CD4-positive, alpha-beta T cell (primary cell): ENCODE results near the gene NUP210L. TPM values are rescaled to one million over a fixed set of nuclear protein-coding genes. Genes with fewer than 3 reads are reported as not detected.

Experiments used
- ATAC-seq: fragments of 200-7000 bp; cut with Tn5 transposase; one replicate; pipeline ENCODE4 v1.10.0; 2022; ENCODE audit warnings: mild to moderate bottlenecking; ENCODE audit not compliant: poor library complexity
- CTCF ChIA-PET: fragments of 350-600 bp; sonication (Branson Sonifier 250); formaldehyde crosslinking; loops from one replicate; lab custom pipeline; 2021; ENCODE audit warnings: antibody characterized with exemption, inconsistent platforms; lab: Charles Lee
- POLR2A ChIA-PET: fragments of 350-600 bp; sonication (Branson Sonifier 250); formaldehyde crosslinking; loops from one replicate; lab custom pipeline; 2021; ENCODE audit warnings: antibody characterized with exemption, inconsistent platforms; lab: Charles Lee
- DNase-seq, 14 experiments: peaks; one replicate each; pipeline ENCODE4 v3.0.0-alpha.2; 2013 to 2020; ENCODE audit warnings: mixed read lengths in 2 of 14
- H3K27ac ChIP-seq, 2 donors: one replicate each; pipeline versions ENCODE4 v1.5.1 to v1.7.0; 2013; ENCODE audit warnings: low read length in 2 of 2, low read depth in 1 of 2, mild to moderate bottlenecking in 1 of 2
- H3K27me3 ChIP-seq, 2 experiments: 1 replicate in 1 of 2; 2 replicates in 1 of 2; pipeline versions ENCODE4 v1.6.1 to v1.7.0; 2013; ENCODE audit warnings: low read length in 2 of 2, control low read depth in 1 of 2, mild to moderate bottlenecking in 1 of 2, moderate library complexity in 1 of 2; ENCODE audit not compliant: insufficient read depth in 2 of 2, control insufficient read depth in 1 of 2
- H3K36me3 ChIP-seq: one replicate; pipeline ENCODE4 v1.6.1; 2013; ENCODE audit warnings: low read length, control low read depth; ENCODE audit not compliant: insufficient read depth
- H3K4me1 ChIP-seq: one replicate; pipeline ENCODE4 v1.6.1; 2013; ENCODE audit warnings: low read length, control low read depth; ENCODE audit not compliant: insufficient read depth
- H3K4me3 ChIP-seq: one replicate; pipeline ENCODE4 v1.5.1; 2013; ENCODE audit warnings: mild to moderate bottlenecking, low read length, moderate library complexity
- H3K9me3 ChIP-seq, 2 experiments: 1 replicate in 1 of 2; 2 replicates in 1 of 2; pipeline versions ENCODE4 v1.6.1 to v1.7.0; 2013; ENCODE audit warnings: low read length in 2 of 2, mild to moderate bottlenecking in 2 of 2, control low read depth in 1 of 2, moderate library complexity in 1 of 2; ENCODE audit not compliant: control insufficient read depth in 1 of 2, insufficient read depth in 1 of 2
- H3K27ac Mint-ChIP-seq: one replicate; pipeline ENCODE4 v1.8.0; 2020; ENCODE audit warnings: mixed read lengths
- H3K27me3 Mint-ChIP-seq: one replicate; pipeline ENCODE4 v1.8.0; 2021; ENCODE audit warnings: mixed read lengths
- H3K36me3 Mint-ChIP-seq: one replicate; pipeline ENCODE4 v1.8.0; 2021; ENCODE audit warnings: low read depth, mixed read lengths
- H3K4me1 Mint-ChIP-seq: one replicate; pipeline ENCODE4 v1.8.0; 2021; ENCODE audit warnings: low read depth, mixed read lengths
- H3K4me3 Mint-ChIP-seq: one replicate; pipeline ENCODE4 v1.8.0; 2020; ENCODE audit warnings: mild to moderate bottlenecking, mixed read lengths
- H3K9me3 Mint-ChIP-seq: one replicate; pipeline ENCODE4 v1.8.0; 2020; ENCODE audit warnings: mixed read lengths
- intact Hi-C, 2 experiments: fragments of 100-400 bp; cut with DNase I in 1 of 2; cut with micrococcal nuclease in 1 of 2; formaldehyde crosslinking; loops; one replicate each; pipeline versions ENCODE4 v1.15.1 to v1.9.0; 2023 to 2025; cut with DNase I, micrococcal nuclease
- microRNA-seq: library from miRNA; unstranded; fragments of <30 nt; microRNA quantifications from one replicate; pipeline ENCODE4 v1.2.0, GENCODE V29; 2021; ENCODE audit warnings: borderline microRNAs expressed, borderline replicate concordance
- total RNA-seq, 174 experiments: library from RNA in 2 of 174; stranded (reverse) in 2 of 174; gene quantifications; one replicate each; pipeline ENCODE4 v1.2.3 and lab custom pipeline; 2021 to 2026
- TF ChIP-seq, protein P1 (sequence below): fragments of 200-600 bp; IDR thresholded peaks from one replicate; pipeline ENCODE4 v1.8.0; 2022; ENCODE audit warnings: antibody characterized with exemption, mild to moderate bottlenecking

The NUP210L gene
- total RNA-seq, 2 experiments from 2014 or later, result 0.03 to 0.08 TPM

GRCh38 chr1:153944005-153944826 is 210.7 kb downstream of the NUP210L start:
- Mint-ChIP-seq H3K4me1 (peaks cover 41% of the 10 kb centered on the region), H3K27ac (peak overlapping the region; percentile 86), H3K4me3 (peak overlapping the region; percentile 89), H3K36me3 (peaks cover 83% of the 10 kb centered on the region), H3K27me3 (no peaks in the 10 kb centered on the region), H3K9me3 (no peaks in the 10 kb centered on the region)
- CTCF ChIA-PET, result interaction anchor here (0.9 to 3.5 kb wide), 10 partner anchors 14 to 147 kb away, joined by 3 to 31 read pairs (median 6); partner anchors contain the start of genes CREB3L4, CRTC2, GATAD2B and RAB13
- H3K9me3 ChIP-seq, result no peaks in the 10 kb centered on the region
- H3K27ac ChIP-seq, result peak overlapping the region; percentile 92 to 94
- H3K4me3 ChIP-seq, result peak overlapping the region; percentile 84
- peaks cover 60% of the 10 kb centered on the region for H3K4me1 ChIP-seq
- POLR2A ChIA-PET, result interaction anchor here (0.9 to 5.0 kb wide), 17 partner anchors 10 to 276 kb away, joined by 3 to 143 read pairs (median 12); partner anchors contain the start of genes CREB3L4, CRTC2, GATAD2B and INTS3
- ATAC-seq (no peak), DNase-seq (peak in 3 of 14 experiments; percentile 25 to 50 (median 49))
- intact Hi-C loops, result loop anchor here in 1 of 2 experiments (2.0 kb wide), 1 partner anchor 123 kb away; no protein-coding TSS in a partner anchor
- H3K36me3 ChIP-seq, result peaks cover 67% of the 10 kb centered on the region
- H3K27me3 ChIP-seq, result no peaks in the 10 kb centered on the region
- TF ChIP-seq, protein P1, sequence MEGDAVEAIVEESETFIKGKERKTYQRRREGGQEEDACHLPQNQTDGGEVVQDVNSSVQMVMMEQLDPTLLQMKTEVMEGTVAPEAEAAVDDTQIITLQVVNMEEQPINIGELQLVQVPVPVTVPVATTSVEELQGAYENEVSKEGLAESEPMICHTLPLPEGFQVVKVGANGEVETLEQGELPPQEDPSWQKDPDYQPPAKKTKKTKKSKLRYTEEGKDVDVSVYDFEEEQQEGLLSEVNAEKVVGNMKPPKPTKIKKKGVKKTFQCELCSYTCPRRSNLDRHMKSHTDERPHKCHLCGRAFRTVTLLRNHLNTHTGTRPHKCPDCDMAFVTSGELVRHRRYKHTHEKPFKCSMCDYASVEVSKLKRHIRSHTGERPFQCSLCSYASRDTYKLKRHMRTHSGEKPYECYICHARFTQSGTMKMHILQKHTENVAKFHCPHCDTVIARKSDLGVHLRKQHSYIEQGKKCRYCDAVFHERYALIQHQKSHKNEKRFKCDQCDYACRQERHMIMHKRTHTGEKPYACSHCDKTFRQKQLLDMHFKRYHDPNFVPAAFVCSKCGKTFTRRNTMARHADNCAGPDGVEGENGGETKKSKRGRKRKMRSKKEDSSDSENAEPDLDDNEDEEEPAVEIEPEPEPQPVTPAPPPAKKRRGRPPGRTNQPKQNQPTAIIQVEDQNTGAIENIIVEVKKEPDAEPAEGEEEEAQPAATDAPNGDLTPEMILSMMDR, result no peak

- peak overlapping the region; percentile 9 to 15 for H3K27ac ChIP-seq
- TF ChIP-seq, protein P1, result no peak
- peak overlapping the region; percentile 54 for H3K4me3 Mint-ChIP-seq
Observed at GRCh38 chr1:153942766-153943549, 211.9 kb downstream of the NUP210L start.

More at GRCh38 chr1:153942766-153943549, 211.9 kb downstream of the NUP210L start:
- ChIA-PET POLR2A (interaction anchor here (1.2 to 5.0 kb wide), 6 partner anchors 9 to 34 kb away, joined by 4 to 143 read pairs (median 60); partner anchors contain the start of genes CREB3L4, CRTC2, GATAD2B and JTB), CTCF (interaction anchor here (0.6 to 1.1 kb wide), 2 partner anchors 43 to 1799 kb away, joined by 3 to 4 read pairs; partner anchors contain the start of gene RAB13)
- H3K27me3 Mint-ChIP-seq, result no peaks in the 10 kb centered on the region
- no peaks in the 10 kb centered on the region for H3K9me3 ChIP-seq
- no peak overlapping the region for H3K4me3 ChIP-seq
- no peaks in the 10 kb centered on the region for H3K9me3 Mint-ChIP-seq
- intact Hi-C loops, result no loop called here
- peaks cover 61% of the 10 kb centered on the region for H3K36me3 ChIP-seq
- no peaks in the 10 kb centered on the region for H3K27me3 ChIP-seq
- H3K36me3 Mint-ChIP-seq, result peaks cover 83% of the 10 kb centered on the region
- peaks cover 60% of the 10 kb centered on the region for H3K4me1 ChIP-seq
- H3K27ac Mint-ChIP-seq, result peak overlapping the region; percentile 86
- H3K4me1 Mint-ChIP-seq, result peaks cover 41% of the 10 kb centered on the region
- DNase-seq, result no peak
- no peak for ATAC-seq

Small RNA genes within 50 kb of the gene (microRNA-seq; reads per million reads assigned to microRNA genes)
- 13.4 reads per million, percentile 45 among the genes with 10 or more reads in this experiment for gene MIR190B
- gene MIR5698, result not detected
- gene MIR6737, result not detected

Other genes with a start within 250 kb of the NUP210L start
- gene GATAD2B, start 232.1 kb downstream of the NUP210L start, total RNA-seq, result 10 to 100 TPM; 51.6 to 52.3 TPM
- 10 to 100 TPM; 87.0 to 98.7 TPM for gene DENND4B, start 208.4 kb downstream of the NUP210L start, total RNA-seq
- 100 to 1,000 TPM; 147 to 152 TPM for gene CRTC2, start 196.5 kb downstream of the NUP210L start, total RNA-seq
- gene SLC39A1, start 191.5 kb downstream of the NUP210L start, total RNA-seq, result 1 to 10 TPM; 6.4 to 6.9 TPM
- 1 to 10 TPM; 2.9 to 3.9 TPM for gene CREB3L4, start 187.2 kb downstream of the NUP210L start, total RNA-seq
- gene JTB, start 177.4 kb downstream of the NUP210L start, total RNA-seq, result 10 to 100 TPM; 80.4 to 80.9 TPM
- under 1 TPM; 0.28 to 0.30 TPM for gene RAB13, start 168.7 kb downstream of the NUP210L start, total RNA-seq
- gene RPS27, start 164.3 kb downstream of the NUP210L start, total RNA-seq, result 1,000 to 10,000 TPM; 7,636 to 8,442 TPM
- 100 to 1,000 TPM; 345 to 357 TPM for gene TPM3, start 37.0 kb upstream of the NUP210L start, total RNA-seq
- not detected for gene CFAP141, start 51.3 kb upstream of the NUP210L start, total RNA-seq
- gene UBAP2L, start 65.9 kb upstream of the NUP210L start, total RNA-seq, result 100 to 1,000 TPM; 224 to 234 TPM
- gene HAX1, start 117.6 kb upstream of the NUP210L start, total RNA-seq, result 10 to 100 TPM; 57.5 to 62.5 TPM
- gene AQP10, start 166.0 kb upstream of the NUP210L start, total RNA-seq, result not detected
- 10 to 100 TPM; 72.7 to 80.7 TPM for gene ATP8B2, start 170.5 kb upstream of the NUP210L start, total RNA-seq